ENCODE data around the gene ITFG1.
"Not testable (repeated sequence)": the region's sequence is repeated elsewhere in the genome, so short reads cannot be mapped to it uniquely, and the experiment has no call there.

Gene ITFG1

DNA sequence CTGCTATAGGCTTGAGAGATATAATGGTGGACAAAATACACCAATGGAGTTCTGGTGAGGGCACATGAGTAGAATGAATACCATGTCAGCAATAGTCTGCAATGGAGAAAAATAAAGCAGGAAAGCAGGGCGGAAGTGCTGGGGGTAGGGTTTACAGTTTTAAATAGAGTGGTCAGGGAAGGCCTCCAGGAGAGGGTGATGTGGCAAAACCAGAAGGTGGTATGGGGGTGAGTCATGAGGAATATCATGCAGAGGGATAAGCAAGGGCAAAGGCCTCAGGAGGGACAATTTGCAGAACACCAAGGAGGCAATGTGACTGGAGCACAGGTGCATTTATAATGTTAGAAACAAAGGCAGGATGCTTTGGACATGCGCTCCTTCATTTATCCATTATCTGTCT lies 102.0 kb downstream of the ITFG1 start:
- in situ Hi-C loops (cut with HindIII; ENCODE audit: low sequenced_read_pairs), result no loop called here
- TF ChIP-seq, protein P1, sequence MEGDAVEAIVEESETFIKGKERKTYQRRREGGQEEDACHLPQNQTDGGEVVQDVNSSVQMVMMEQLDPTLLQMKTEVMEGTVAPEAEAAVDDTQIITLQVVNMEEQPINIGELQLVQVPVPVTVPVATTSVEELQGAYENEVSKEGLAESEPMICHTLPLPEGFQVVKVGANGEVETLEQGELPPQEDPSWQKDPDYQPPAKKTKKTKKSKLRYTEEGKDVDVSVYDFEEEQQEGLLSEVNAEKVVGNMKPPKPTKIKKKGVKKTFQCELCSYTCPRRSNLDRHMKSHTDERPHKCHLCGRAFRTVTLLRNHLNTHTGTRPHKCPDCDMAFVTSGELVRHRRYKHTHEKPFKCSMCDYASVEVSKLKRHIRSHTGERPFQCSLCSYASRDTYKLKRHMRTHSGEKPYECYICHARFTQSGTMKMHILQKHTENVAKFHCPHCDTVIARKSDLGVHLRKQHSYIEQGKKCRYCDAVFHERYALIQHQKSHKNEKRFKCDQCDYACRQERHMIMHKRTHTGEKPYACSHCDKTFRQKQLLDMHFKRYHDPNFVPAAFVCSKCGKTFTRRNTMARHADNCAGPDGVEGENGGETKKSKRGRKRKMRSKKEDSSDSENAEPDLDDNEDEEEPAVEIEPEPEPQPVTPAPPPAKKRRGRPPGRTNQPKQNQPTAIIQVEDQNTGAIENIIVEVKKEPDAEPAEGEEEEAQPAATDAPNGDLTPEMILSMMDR (IDR thresholded peaks at IDR 0.05; ENCODE audit: low read depth, low read length, missing control alignments), result no peak
- no peak overlapping the region for H3K4me3 ChIP-seq (ENCODE audit: low read depth, low read length)
- no peak for DNase-seq (ENCODE audit: low read depth)

DNA sequence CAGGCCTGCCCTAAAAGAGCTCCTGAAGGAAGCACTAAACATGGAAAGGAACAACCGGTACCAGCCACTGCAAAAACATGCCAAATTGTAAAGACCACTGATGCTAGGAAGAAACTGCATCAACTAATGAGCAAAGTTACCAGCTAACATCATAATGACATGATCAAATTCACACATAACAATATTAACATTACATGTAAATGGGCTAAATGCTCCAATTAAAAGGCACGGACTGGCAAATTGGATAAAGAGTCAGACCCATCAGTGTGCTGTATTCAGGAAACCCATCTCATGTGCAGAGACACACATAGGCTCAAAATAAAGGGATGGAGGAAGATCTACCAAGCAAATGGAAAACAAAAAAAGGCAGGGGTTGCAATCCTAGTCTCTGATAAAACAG lies 111.8 kb downstream of the ITFG1 start:
- in situ Hi-C loops (cut with HindIII; ENCODE audit: low sequenced_read_pairs); H3K4me3 ChIP-seq (ENCODE audit: low read depth, low read length); DNase-seq (ENCODE audit: low read depth): not testable (repeated sequence)

DNA sequence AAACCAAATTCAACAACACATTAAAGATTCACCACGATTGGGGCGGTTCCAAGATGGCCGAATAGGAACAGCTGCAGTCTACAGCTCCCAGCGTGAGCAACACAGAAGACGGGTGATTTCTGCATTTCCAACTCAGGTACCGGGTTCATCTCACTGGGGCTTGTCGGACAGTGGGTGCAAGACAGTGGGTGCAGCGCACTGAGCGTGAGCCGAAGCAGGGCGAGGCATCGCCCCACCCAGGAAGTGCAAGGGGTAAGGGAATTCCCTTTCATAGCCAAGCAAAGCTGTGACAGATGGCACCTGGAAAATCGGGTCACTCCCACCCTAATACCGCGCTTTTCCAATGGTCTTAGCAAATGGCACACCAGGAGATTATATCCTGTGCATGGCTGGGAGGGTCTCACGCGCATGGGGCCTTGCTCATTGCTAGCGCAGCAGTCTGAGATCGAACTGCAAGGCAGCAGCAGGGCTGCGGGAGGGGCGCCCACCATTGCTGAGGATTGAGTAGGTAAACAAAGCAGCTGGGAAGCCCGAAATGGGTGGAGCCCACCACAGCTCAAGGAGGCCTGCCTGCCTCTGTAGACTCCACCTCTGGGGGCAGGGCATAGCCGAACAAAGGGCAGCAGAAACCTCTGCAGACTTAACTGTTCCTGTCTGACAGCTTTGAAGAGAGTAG lies 113.7 kb downstream of the ITFG1 start:
- H3K4me3 ChIP-seq (ENCODE audit: low read depth, low read length); in situ Hi-C loops (cut with HindIII; ENCODE audit: low sequenced_read_pairs); DNase-seq (ENCODE audit: low read depth): not testable (repeated sequence)

DNA sequence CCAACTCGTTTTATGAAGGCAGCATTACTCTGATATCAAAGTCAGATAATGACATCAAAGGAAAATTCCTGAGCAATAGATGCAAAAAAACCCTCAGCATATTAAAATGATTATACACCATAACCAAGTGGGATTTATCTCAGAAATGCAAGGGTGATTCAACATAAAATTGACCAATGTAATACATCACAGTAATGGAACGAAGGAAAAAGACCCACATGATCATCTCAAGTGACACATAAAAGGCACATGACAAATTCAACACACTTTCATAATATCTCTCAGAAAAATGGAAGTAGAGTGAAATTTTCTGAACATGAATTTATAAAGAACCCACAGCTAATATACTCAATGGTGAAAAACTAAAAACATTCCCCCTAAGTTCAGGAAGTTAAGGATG lies 118.8 kb downstream of the ITFG1 start:
- TF ChIP-seq, protein P1 (IDR thresholded peaks at IDR 0.05; ENCODE audit: low read depth, low read length, missing control alignments), result no peak

DNA sequence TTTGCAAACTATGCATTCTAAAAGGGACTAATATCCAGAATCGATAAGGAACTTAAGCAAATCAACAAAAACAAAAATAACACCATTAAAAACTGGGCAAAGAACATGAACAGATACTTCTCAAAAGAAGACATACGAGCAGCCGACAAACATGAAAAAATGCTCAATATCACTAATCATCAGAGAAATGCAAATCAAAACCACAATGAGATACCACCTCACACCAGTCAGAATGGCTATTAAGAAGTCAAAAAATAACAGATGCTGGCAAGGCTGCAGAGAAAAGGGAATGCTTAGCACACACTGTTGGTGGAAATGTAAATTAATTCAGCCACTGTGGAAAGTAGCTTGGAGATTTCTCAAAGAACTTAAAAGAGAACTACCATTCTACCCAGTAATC lies 130.3 kb downstream of the ITFG1 start:
- in situ Hi-C loops (cut with HindIII; ENCODE audit: low sequenced_read_pairs), result not testable (repeated sequence)

More for the DNA sequence above, 118.8 kb downstream of the ITFG1 start:
- in situ Hi-C loops (cut with HindIII; ENCODE audit: low sequenced_read_pairs), result no loop called here
- H3K4me3 ChIP-seq (ENCODE audit: low read depth, low read length), result no peak overlapping the region
- no peak for DNase-seq (ENCODE audit: low read depth)

DNA sequence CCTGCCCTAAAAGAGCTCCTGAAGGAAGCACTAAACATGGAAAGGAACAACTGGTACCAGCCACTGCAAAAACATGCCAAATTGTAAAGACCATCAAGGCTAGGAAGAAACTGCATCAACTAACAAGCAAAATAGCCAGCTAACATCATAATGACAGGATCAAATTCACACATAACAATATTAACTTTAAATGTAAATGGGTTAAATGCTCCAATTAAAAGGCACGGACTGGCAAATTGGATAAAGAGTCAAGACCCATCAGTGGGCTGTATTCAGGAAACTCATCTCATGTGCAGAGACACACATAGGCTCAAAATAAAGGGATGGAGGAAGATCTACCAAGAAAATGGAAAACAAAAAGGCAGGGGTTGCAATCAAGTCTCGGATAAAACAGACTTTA lies 136.6 kb downstream of the ITFG1 start:
- H3K4me3 ChIP-seq (ENCODE audit: low read depth, low read length); DNase-seq (ENCODE audit: low read depth): not testable (repeated sequence)
- in situ Hi-C loops (cut with HindIII; ENCODE audit: low sequenced_read_pairs), result loop anchor here (5.0 kb wide), 1 partner anchor 72 kb away; no protein-coding TSS in a partner anchor

More for the DNA sequence above, 130.3 kb downstream of the ITFG1 start:
- not testable (repeated sequence) for H3K4me3 ChIP-seq (ENCODE audit: low read depth, low read length); DNase-seq (ENCODE audit: low read depth)

DNA sequence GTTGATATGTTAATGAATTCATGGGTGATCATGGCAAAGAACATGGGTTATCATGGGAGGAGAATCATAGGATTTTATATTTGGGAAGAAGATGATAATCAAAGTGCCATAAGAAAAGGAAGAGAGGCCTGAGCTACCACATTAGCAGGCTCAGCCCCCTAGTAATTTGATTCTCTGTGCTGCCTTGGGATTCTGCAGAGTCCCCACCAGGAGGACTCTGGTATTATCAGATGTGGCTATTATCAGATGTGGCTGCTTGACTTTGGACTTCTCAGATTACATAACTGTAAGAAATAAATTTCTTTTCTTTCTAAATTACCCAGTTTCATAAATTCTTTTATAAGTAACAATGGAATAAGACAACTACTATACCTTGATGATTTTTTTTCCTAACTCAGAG lies 137.6 kb downstream of the ITFG1 start:
- in situ Hi-C loops (cut with HindIII; ENCODE audit: low sequenced_read_pairs), result loop anchor here (5.0 kb wide), 1 partner anchor 71 kb away; no protein-coding TSS in a partner anchor
- H3K4me3 ChIP-seq (ENCODE audit: low read depth, low read length), result no peak overlapping the region
- DNase-seq (ENCODE audit: low read depth), result no peak
- TF ChIP-seq, protein P1 (IDR thresholded peaks at IDR 0.05; ENCODE audit: low read depth, low read length, missing control alignments), result peak; percentile 15

DNA sequence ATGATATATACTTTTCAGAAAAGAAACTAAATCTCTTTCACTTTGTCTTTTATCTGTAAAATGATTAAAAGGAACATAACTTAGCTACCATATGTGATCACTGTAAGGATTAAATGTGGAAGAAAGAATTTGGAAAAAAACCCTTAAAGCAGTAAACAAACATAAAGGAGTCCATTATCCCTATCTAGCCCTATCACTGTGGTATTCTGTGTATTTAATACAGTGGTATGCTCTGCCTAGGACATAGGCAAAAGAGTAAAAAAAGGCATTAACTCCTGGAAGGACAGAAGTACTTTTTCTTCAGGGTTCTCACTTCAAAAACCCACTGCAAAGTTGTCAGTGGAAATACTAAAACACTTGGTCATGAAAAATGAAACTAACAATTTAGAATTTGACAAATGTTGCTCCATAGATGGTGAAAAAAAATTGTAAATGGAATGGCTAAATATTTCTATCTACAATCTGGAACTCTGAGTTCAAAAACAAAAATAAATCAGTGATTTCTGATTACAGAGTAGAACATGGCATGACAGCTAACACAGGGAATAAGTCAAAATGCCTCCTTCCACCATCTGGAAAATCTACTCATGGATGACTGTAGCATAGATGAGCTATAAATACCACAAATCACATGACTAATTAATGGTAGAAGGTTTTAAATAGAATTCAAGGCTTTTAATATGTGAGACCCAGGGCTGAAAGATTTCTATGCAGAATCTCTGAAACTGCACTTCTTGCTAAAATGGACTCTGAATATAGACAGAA lies 140.1 kb downstream of the ITFG1 start:
- DNase-seq (ENCODE audit: low read depth), result no peak

More for the DNA sequence above, 140.1 kb downstream of the ITFG1 start:
- in situ Hi-C loops (cut with HindIII; ENCODE audit: low sequenced_read_pairs), result loop anchor here (5.0 kb wide), 1 partner anchor 68 kb away; no protein-coding TSS in a partner anchor
- H3K4me3 ChIP-seq (ENCODE audit: low read depth, low read length), result no peak overlapping the region
- TF ChIP-seq, protein P1 (IDR thresholded peaks at IDR 0.05; ENCODE audit: low read depth, low read length, missing control alignments), result no peak

Measured in astrocyte of the cerebellum (primary cell).